ELF-1 (cell line): ENCODE data around the gene SLC2A1.

Source experiments
- DNase-seq: peaks from one replicate; pipeline ENCODE4 v3.0.0-alpha.2; 2016; ENCODE audit warnings: low read depth, low spot score

SLC2A1 gene

GRCh38 chr1:42979896-42980800, 21.5 kb upstream of the SLC2A1 start:
- DNase-seq: no peak

- no peak for DNase-seq
Measured at GRCh38 chr1:42979036-42979430, 20.4 kb upstream of the SLC2A1 start.

GRCh38 chr1:42978317-42979035, 19.8 kb upstream of the SLC2A1 start:
- peak; percentile 50 for DNase-seq

GRCh38 chr1:42977653-42978052, 19.0 kb upstream of the SLC2A1 start:
- DNase-seq: no peak

GRCh38 chr1:42975561-42976225, 17.0 kb upstream of the SLC2A1 start:
- no peak for DNase-seq

- DNase-seq: no peak
Measured at GRCh38 chr1:42974767-42975437, 16.2 kb upstream of the SLC2A1 start.

GRCh38 chr1:42973799-42974198, 15.1 kb upstream of the SLC2A1 start:
- no peak for DNase-seq

- peak; percentile 34 for DNase-seq
Measured at GRCh38 chr1:42973286-42973685, 14.6 kb upstream of the SLC2A1 start.

GRCh38 chr1:42971841-42972291, 13.2 kb upstream of the SLC2A1 start:
- DNase-seq: no peak

- no peak for DNase-seq
Measured at GRCh38 chr1:42970143-42970542, 11.5 kb upstream of the SLC2A1 start.

GRCh38 chr1:42968654-42969053, 10.0 kb upstream of the SLC2A1 start:
- no peak for DNase-seq

GRCh38 chr1:42966688-42967612, 8.3 kb upstream of the SLC2A1 start:
- DNase-seq: peak; percentile 65

GRCh38 chr1:42965378-42965777, 6.7 kb upstream of the SLC2A1 start:
- DNase-seq: no peak

GRCh38 chr1:42964044-42964812, 5.6 kb upstream of the SLC2A1 start:
- no peak for DNase-seq

GRCh38 chr1:42963378-42964043, 4.8 kb upstream of the SLC2A1 start:
- no peak for DNase-seq

GRCh38 chr1:42962641-42963377, 4.1 kb upstream of the SLC2A1 start:
- peak; percentile 85 for DNase-seq

GRCh38 chr1:42961312-42962091, 2.8 kb upstream of the SLC2A1 start:
- DNase-seq: peak; percentile 23
